OCI-M2 (cell line): Measurements from ENCODE around the gene DLX5.

Experiments used
- DNase-seq: peaks from one replicate; lab custom pipeline; 2025; ENCODE audit not compliant: unreplicated experiment; lab: John Stamatoyannopoulos, UW

Gene DLX5

GRCh38 chr7:96992192-96993005 lies 32.2 kb downstream of the DLX5 start:
- DNase-seq = no peak

- no peak for DNase-seq
Observed at GRCh38 chr7:96991546-96992191, 33.0 kb downstream of the DLX5 start.

- DNase-seq = no peak
Observed at GRCh38 chr7:96989859-96990317, 34.7 kb downstream of the DLX5 start.

GRCh38 chr7:96989241-96989858 lies 35.3 kb downstream of the DLX5 start:
- DNase-seq = no peak

- no peak for DNase-seq
Observed at GRCh38 chr7:96987719-96988118, 36.9 kb downstream of the DLX5 start.

GRCh38 chr7:96986901-96987300 lies 37.7 kb downstream of the DLX5 start:
- DNase-seq = no peak

GRCh38 chr7:96985992-96986391 lies 38.6 kb downstream of the DLX5 start:
- DNase-seq = no peak

- no peak for DNase-seq
Observed at GRCh38 chr7:96982586-96982985, 42.0 kb downstream of the DLX5 start.

GRCh38 chr7:96979551-96980276 lies 44.9 kb downstream of the DLX5 start:
- DNase-seq = no peak

GRCh38 chr7:96977445-96977844 lies 47.2 kb downstream of the DLX5 start:
- no peak for DNase-seq

- DNase-seq = no peak
Observed at GRCh38 chr7:96976106-96976505, 48.5 kb downstream of the DLX5 start.

- no peak for DNase-seq
Observed at GRCh38 chr7:96973986-96974385, 50.6 kb downstream of the DLX5 start.

GRCh38 chr7:96970739-96971138 lies 53.9 kb downstream of the DLX5 start:
- no peak for DNase-seq
